Bronchial epithelial cell (primary cell): ENCODE measurements around the gene HAUS7. TPM values are rescaled to one million over a fixed set of nuclear protein-coding genes. Genes with fewer than 3 reads are reported as not detected.

Experiments
- DNase-seq: peaks from one replicate; pipeline ENCODE4 v3.0.0-alpha.2; 2010; ENCODE audit warnings: low read depth
- FAIRE-seq: peaks from 2 replicates; lab custom pipeline; 2011; peaks lifted over from hg19 to GRCh38; lab: Jason Lieb, UNC
- H3K27me3 ChIP-seq: 2 replicates; pipeline ENCODE4 v1.5.1; 2011; ENCODE audit warnings: low read length; ENCODE audit not compliant: control insufficient read depth, insufficient read depth
- H3K36me3 ChIP-seq: 2 replicates; pipeline ENCODE4 v1.5.1; 2011; ENCODE audit warnings: low read length; ENCODE audit not compliant: control insufficient read depth, insufficient read depth
- H3K4me3 ChIP-seq: 2 replicates; pipeline ENCODE4 v1.5.1; 2011; ENCODE audit warnings: mild to moderate bottlenecking, low read depth, low read length, control low read depth
- CTCF ChIP-seq: IDR thresholded peaks from 2 replicates; pipeline ENCODE4 v1.5.1; 2011; ENCODE audit warnings: mild to moderate bottlenecking, moderate library complexity, low read length, control low read depth, inconsistent platforms; ENCODE audit not compliant: insufficient read depth, severe bottlenecking
- total RNA-seq: library from RNA; depleted of rRNA; stranded (reverse); fragments of >200 nt; gene quantifications from 2 replicates; pipeline ENCODE4 v1.2.1, GENCODE V29; 2014

Gene HAUS7
- total RNA-seq, 1 donor from 2014 or later: 7.4 TPM

DNA sequence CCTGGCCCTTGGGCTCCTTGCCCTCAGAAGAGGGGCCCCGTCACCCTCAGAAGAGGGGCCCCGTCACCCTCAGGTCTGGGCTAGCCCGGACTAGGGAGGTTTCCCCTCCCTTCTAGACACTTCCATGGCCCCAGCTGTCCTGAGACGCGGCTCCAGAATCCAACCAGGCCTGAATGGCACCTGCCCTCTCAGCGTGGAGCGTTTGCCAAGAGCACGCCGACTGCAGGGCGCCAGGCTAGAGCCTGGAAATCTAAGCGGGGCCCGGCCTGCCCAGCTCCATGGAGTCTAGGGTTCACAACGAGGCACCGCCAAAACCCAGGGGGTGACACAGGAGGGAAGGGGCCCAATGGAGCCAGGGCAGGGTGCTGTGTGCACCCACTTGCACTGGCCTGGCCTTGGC is 39.2 kb upstream of the HAUS7 start:
- DNase-seq: no peak
- no peaks in the 10 kb centered on the region for H3K27me3 ChIP-seq
- no peak overlapping the region for H3K4me3 ChIP-seq
- no peak for TF ChIP-seq CTCF
- no peaks in the 10 kb centered on the region for H3K36me3 ChIP-seq
- no peak for FAIRE-seq

- DNase-seq: peak; percentile 33
- peak; percentile 82 for TF ChIP-seq CTCF
- FAIRE-seq: no peak
Observed at GRCh38 chrX:153507484-153508178, 37.3 kb upstream of the HAUS7 start.

GRCh38 chrX:153505361-153505760 is 35.0 kb upstream of the HAUS7 start:
- TF ChIP-seq CTCF: no peak
- no peak overlapping the region for H3K4me3 ChIP-seq
- no peaks in the 10 kb centered on the region for H3K36me3 ChIP-seq
- no peak for FAIRE-seq
- no peak for DNase-seq
- H3K27me3 ChIP-seq: no peaks in the 10 kb centered on the region

More at GRCh38 chrX:153507484-153508178, 37.3 kb upstream of the HAUS7 start:
- Histone ChIP-seq H3K4me3 (no peak overlapping the region), H3K27me3 (no peaks in the 10 kb centered on the region), H3K36me3 (no peaks in the 10 kb centered on the region)

GRCh38 chrX:153504445-153505016 is 34.2 kb upstream of the HAUS7 start:
- no peaks in the 10 kb centered on the region for H3K36me3 ChIP-seq
- H3K4me3 ChIP-seq: no peak overlapping the region
- no peak for DNase-seq
- H3K27me3 ChIP-seq: no peaks in the 10 kb centered on the region
- no peak for FAIRE-seq
- no peak for TF ChIP-seq CTCF

- no peaks in the 10 kb centered on the region for H3K36me3 ChIP-seq
- TF ChIP-seq CTCF: no peak
- H3K27me3 ChIP-seq: no peaks in the 10 kb centered on the region
- DNase-seq: no peak
- no peak for FAIRE-seq
- H3K4me3 ChIP-seq: no peak overlapping the region
Observed at GRCh38 chrX:153502796-153503195, 32.4 kb upstream of the HAUS7 start.
